DMS53 treated with DMSO at 0.1 percent for 48 hours (cell line): ENCODE measurements around the gene DYNLL1.
"Not testable (repeated sequence)": the region's sequence is repeated elsewhere in the genome, so short reads cannot be mapped to it uniquely, and the experiment has no call there.

Experiments
- DNase-seq: peaks from one replicate; lab custom pipeline; 2025; ENCODE audit not compliant: unreplicated experiment; lab: John Stamatoyannopoulos, UW

The DYNLL1 gene

DNA sequence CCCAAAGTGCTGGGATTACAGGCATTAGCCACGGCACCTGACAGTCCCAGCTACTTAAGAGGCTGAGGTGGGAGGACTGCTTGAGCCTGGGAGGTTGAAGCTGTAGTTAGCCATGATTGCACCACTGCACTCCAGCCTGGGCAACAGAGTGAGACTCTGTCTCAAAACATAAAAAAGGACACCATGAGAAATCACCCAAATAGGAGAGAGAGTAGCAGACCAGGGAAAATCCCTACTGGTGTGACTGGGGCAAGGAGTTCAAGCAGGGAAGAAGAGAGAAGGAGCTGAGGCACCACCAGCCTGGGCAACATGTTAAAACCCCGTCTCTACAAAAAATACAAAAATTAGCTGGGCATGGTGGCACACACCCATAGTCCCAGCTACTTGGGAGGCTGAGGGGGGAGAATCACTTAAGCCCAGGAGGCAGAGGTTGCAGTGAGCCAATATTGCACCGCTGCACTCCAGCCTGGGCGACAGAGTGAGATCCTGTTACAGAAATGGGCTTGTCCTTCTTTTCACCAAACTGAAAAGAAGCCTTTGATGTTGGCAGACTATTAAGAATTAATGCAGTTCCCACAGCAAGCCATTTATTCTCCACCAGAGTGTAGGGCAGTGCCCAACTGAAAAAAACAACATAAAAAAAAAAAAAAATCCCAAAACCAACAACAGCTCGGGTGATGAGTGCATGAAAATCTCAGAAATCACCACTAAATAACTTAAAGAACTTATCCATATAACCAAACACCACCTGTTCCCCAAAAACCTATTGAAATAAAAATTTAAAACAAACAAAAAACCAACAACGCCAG lies 21.9 kb upstream of the DYNLL1 start:
- no peak for DNase-seq

- peak; percentile 91 for DNase-seq
Measured at GRCh38 chr12:120474616-120474960, 21.3 kb upstream of the DYNLL1 start.

DNA sequence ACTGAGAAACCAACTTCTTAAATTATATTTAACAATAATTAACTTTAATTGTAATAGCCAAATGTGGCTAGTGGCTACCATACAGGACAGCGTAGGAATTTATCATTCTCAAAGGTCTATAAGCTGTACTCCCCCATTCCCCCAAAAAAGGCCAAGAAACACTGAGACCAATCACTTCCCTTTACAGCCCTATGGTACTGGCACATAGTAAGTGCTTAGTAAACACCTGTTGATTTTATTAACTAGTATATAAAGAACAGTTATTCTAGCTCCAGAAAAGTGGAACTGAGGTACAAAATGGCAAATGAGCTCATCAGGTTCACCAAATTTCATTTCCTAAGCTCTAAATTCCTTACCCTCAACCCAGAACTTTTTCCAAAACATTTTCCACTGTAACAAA lies 20.3 kb upstream of the DYNLL1 start:
- no peak for DNase-seq

GRCh38 chr12:120479458-120479857 lies 16.5 kb upstream of the DYNLL1 start:
- no peak for DNase-seq

- no peak for DNase-seq
Measured at GRCh38 chr12:120480211-120480610, 15.7 kb upstream of the DYNLL1 start.

DNA sequence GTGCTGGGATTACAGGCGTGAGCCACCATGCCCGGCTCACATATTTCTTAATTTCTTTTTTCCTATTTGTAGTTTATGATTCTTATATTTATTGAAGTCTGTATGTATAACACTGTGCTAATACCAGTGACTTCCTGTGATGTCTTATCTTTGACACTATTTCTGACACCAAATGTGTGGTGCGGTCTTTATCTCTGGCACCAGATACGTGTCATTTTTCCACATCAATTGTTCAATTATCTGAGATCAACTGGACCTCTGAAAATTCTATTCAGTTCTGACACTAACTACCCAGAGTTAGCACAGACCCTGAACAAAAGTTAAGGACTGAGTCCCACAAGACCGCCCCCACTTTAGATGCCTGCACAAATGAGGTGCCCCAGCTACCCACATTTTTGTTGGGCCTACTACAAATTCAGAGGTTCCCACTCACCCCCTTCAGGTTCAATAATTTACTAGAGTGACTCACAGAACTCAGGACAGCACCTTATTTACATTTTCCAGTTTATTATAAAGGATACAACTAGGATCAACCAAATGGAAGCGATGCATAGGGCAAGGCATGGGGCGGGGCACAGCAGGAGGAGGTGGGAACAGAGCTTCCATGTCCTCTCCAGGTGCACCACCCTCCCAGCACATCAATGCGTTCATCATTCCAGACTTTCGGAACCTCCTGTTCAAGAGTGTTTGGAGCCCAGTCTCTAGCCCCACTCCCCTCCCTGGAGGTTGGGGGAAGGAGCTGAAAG lies 14.7 kb upstream of the DYNLL1 start:
- DNase-seq: no peak

DNA sequence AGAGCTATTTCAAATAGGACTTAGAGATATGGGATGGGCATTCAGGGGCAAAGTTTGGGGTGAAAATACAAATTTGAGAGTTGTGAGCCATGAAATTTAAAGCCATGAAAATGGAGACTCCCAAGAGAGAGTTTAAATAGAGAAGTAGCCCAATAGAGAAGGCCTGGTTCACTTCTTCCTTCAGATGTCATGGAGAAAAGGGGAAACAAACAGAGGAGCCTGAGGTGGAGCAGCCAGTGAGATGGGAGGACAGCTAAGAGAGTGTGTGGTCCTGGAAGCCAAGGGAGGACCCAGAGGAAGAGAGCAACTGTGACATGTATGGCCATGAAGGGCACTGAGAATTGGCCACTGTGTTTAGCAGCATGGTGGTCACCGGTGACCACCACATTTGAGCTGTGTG lies 12.3 kb upstream of the DYNLL1 start:
- no peak for DNase-seq

DNA sequence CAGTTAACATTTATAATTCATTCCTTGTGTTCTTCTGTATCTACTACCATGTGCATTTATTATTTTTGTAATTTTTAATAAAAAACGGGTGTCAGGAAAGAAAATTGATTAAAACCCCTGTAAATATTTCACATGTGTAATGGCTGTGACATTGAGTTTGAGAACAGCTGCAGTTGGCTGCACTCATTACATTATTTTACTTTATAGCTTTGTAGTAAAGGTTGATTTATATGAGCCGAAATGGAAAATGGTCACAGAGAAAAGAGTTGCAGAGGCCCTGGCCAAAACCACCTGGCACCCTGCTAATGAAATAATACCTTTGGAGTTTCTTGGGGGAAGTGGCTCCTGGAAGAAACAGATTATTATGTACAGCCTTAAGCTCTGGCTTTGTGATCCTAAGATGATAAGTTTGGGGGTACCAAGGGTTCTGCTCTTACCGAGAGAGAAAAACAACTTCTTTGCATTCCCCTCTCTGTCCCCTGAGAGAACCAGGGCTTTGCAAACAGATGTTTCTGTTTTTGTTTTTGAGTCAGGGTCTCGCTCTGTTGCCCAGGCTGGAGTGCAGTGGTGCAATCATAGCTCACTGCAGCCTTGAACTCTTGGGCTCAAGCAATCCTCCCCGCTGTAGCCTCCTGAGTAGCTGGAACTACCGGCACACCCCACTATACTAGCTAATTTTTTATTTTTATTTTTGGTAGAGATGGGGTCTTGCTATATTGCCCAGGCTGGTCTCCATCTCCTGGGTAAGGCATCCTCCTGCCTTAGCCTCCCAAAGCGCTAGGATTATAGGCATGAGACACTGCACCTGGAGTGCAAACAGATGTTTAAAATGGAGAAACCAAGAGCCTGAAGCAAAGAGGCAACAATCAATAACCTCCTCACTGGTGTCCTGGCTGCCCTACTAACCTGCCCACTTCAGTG lies 9.7 kb upstream of the DYNLL1 start:
- no peak for DNase-seq

- DNase-seq: not testable (repeated sequence)
Measured at GRCh38 chr12:120487552-120487951, 8.4 kb upstream of the DYNLL1 start.

GRCh38 chr12:120488057-120488640 lies 7.8 kb upstream of the DYNLL1 start:
- DNase-seq: no peak

DNA sequence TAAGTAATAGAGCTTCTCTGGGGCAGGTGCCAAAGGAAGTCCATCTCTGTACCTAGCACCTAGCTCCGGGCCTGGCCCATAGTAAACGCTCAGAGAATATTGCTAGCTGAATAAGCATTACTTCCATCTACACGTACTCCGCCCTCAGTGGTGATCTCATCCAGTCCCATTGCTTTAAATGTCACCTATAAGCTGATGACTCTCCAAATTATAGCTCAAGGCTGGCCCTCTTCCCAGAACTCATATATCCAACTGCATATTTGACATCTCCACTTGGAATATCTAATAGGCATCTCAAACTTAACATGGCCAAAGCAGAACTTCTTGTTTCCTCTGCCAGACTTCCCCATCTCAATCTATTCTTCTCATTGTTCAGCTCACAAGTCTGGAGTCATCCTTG lies 6.9 kb upstream of the DYNLL1 start:
- DNase-seq: no peak

GRCh38 chr12:120490325-120490724 lies 5.6 kb upstream of the DYNLL1 start:
- no peak for DNase-seq

GRCh38 chr12:120490833-120491512 lies 4.9 kb upstream of the DYNLL1 start:
- no peak for DNase-seq

DNA sequence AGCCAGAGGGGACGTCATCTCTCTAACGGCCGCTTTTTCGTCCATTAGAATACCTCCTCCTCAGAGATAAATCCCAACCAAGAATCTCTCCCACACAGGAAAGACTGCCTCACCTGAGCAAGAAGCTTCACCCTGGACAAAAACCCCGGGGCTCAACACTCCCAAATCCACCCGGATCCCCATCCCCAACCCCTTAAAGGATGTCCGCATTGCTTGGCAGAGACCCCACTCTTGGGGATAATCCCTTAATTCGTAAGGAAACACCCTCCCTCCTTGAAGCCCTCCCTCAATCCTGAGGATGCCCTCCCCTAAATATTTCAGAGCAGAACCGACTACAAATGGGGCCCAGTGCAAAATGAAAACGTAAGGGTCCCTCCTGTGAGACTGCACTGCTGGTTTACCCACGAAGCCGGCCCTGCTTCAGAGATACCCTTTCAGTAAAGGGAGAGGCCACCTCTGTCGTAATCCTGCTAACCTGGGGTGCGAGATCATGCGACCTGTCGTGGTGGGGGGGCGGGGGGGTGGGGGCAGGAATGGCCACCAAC lies 655 bp upstream of the DYNLL1 start:
- DNase-seq: no peak

DNA sequence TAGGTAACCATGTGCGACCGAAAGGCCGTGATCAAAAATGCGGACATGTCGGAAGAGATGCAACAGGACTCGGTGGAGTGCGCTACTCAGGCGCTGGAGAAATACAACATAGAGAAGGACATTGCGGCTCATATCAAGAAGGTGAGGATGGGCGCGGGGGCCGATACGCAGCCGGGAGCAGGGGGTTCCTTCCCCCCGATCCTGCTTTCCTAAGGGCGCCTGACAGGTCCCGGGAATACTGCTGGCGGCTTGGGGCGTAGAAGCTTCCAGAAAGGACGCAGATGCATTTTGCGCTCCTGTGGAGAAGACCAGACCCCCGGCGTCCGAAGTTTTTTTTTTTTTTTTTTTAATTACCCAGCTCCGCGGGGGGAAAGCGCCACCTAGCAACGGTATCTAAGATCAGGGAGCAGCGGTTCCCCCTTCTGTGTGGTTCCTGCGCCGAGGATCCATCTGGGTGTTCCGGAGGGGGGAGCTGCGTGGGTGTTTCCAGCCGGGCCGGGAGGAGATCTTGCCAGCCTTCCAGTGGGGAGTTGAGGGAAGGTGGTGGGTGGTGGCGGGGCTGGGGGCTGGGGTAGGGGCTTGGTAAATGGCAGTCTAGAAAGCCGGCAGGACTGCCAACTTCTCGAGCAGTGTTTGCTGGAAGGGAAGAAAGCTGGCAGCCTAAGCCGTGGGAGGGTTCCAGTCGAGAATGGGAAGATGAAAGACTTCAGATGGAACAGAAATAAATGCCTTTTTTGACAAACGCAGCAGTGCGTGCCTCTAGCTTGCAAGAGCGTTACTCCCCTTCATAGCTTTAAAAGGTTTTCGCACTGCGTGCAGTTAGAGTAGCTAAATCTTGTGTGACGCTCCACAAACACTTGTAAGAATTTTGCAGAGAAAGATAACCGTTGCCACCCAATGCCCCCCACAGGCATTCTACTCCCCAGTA lies 764 bp downstream of the DYNLL1 start:
- peak; percentile 36 for DNase-seq

GRCh38 chr12:120497524-120498150 lies 1.7 kb downstream of the DYNLL1 start:
- DNase-seq: no peak

GRCh38 chr12:120498870-120499515 lies 3.1 kb downstream of the DYNLL1 start:
- DNase-seq: no peak

- no peak for DNase-seq
Measured at GRCh38 chr12:120500581-120500980, 4.7 kb downstream of the DYNLL1 start.
